K562 (cell line): ENCODE measurements around the gene CNGA1. TPM values are rescaled to one million over a fixed set of nuclear protein-coding genes. Genes with fewer than 3 reads are reported as not detected.

Experiments used
- BDP1 ChIP-seq: IDR thresholded peaks from 3 replicates; pipeline ENCODE4 v1.6.1; 2011; ENCODE audit not compliant: insufficient read length, insufficient read depth
- CXXC5 ChIP-seq: fragments of 250-450 bp; sonication (Bioruptor Pico); IDR thresholded peaks from 2 replicates; pipeline ENCODE4 v1.8.0; 2022; ENCODE audit warnings: inconsistent platforms, mild to moderate bottlenecking, moderate library complexity
- LCOR ChIP-seq: sonication (generic); formaldehyde crosslinking; IDR thresholded peaks from 2 replicates; pipeline ENCODE4 v1.8.0; 2022; ENCODE audit warnings: mild to moderate bottlenecking, missing genetic modification reagents
- MTA1 ChIP-seq: fragments of 450-650 bp; IDR thresholded peaks from 2 replicates; pipeline ENCODE4 v1.6.1; 2017; ENCODE audit warnings: borderline replicate concordance
- PTBP1 ChIP-seq: fragments of 200-400 bp; formaldehyde crosslinking; IDR thresholded peaks from 2 replicates; pipeline ENCODE4 v1.6.1; 2017; ENCODE audit warnings: low read depth, low read length
- RB1 ChIP-seq: fragments of 450-650 bp; IDR thresholded peaks from 2 replicates; pipeline ENCODE4 v1.6.1; 2017; ENCODE audit warnings: low read depth, mild to moderate bottlenecking
- polyA plus RNA-seq, 8 experiments: library from polyadenylated mRNA; depleted of rRNA in 4 of 8; stranded (reverse) in 5 of 8; unstranded in 3 of 8; fragments of >200 nt; fragmentation: Nextera tagmentation in 2 of 8; fragmentation: Illumina TruSeq in 1 of 8; extraction: Ambion mirVana in 2 of 8; extraction: Trizol in 1 of 8; gene quantifications; 2 replicates each; pipeline versions ENCODE4 v1.2.1 to v1.2.3, GENCODE V29; 2011 to 2014; ENCODE audit warnings: inconsistent platforms in 1 of 8, missing spikeins in 1 of 8
- total RNA-seq, 7 experiments: library from RNA; depleted of rRNA in 6 of 7; stranded (reverse); fragments of >200 nt in 6 of 7; fragmentation: Illumina TruSeq in 2 of 7; extraction: Trizol in 2 of 7; gene quantifications; 2 replicates each; pipeline versions ENCODE4 v1.2.1 to v1.2.3, GENCODE V29; 2011 to 2021; ENCODE audit warnings: low replicate concordance in 1 of 7
- TF ChIP-seq, protein P1 (sequence below), 2 experiments: fragments of 450-650 bp in 1 of 2; sonication (generic) in 1 of 2; formaldehyde crosslinking in 1 of 2; IDR thresholded peaks; 2 replicates each; pipeline versions ENCODE4 v1.7.1 to v1.9.0; 2016 to 2022; ENCODE audit warnings: inconsistent platforms in 1 of 2, mild to moderate bottlenecking in 1 of 2, missing genetic modification reagents in 1 of 2
- TF ChIP-seq, protein P2 (sequence below): sonication (generic); formaldehyde crosslinking; IDR thresholded peaks from 2 replicates; pipeline ENCODE4 v1.8.1; 2022; ENCODE audit warnings: missing genetic modification reagents

Gene CNGA1
- total and polyA plus RNA-seq, 9 of the 15 experiments (the other 6 are each of a cell fraction or from before 2014, with no cell fraction given), result 0.03 to 0.29 (median 0.04) TPM; not detected in 5

DNA sequence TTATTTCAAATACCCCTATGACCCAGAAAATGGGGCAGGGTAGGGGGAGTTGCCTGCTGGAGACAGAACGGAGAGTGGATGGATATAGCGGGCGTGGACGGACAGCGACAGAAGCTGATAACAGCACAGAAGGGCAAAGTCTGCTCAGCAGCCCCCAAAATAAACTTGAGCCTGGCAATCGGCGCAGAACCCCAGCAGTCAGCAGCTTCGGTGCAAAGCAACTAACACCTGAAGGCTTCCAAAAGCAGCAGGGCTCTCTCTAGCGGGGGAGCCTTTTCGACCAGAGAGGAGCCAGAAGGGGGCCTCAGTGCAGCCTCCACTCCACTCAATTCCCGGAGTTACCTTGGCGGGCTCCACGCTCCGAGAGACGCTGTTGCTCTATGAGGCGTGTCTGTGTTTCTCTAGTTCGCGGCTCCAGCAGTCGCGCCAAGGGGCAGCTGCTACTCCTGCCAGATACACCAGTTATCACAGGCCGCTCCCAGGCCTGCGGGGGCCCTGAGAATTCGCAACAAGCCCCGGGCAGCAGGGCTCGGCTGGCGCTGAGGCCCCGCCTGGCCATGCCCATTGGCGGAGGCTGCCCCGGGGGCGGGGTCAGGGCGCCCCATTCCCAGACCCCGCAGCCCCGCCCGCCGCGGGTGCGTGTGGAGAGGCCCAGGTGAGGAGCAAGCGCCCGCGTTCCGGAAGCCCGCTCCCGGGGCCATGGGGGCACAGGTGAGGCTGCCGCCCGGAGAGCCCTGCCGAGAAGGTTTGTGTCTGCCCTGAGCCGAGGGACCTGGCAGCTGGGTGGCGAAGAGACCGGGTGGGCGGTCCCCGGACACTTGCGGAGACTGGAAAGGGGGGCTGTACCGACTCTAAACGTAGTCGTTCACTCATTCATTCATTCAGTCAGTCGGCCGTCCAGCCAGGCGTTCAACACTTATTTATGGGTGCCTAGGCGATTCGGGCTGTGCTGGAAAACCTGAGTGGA is at the start of gene CNGA1, which contains the start of gene NIPAL1 (continued):
- TF ChIP-seq, protein P1, sequence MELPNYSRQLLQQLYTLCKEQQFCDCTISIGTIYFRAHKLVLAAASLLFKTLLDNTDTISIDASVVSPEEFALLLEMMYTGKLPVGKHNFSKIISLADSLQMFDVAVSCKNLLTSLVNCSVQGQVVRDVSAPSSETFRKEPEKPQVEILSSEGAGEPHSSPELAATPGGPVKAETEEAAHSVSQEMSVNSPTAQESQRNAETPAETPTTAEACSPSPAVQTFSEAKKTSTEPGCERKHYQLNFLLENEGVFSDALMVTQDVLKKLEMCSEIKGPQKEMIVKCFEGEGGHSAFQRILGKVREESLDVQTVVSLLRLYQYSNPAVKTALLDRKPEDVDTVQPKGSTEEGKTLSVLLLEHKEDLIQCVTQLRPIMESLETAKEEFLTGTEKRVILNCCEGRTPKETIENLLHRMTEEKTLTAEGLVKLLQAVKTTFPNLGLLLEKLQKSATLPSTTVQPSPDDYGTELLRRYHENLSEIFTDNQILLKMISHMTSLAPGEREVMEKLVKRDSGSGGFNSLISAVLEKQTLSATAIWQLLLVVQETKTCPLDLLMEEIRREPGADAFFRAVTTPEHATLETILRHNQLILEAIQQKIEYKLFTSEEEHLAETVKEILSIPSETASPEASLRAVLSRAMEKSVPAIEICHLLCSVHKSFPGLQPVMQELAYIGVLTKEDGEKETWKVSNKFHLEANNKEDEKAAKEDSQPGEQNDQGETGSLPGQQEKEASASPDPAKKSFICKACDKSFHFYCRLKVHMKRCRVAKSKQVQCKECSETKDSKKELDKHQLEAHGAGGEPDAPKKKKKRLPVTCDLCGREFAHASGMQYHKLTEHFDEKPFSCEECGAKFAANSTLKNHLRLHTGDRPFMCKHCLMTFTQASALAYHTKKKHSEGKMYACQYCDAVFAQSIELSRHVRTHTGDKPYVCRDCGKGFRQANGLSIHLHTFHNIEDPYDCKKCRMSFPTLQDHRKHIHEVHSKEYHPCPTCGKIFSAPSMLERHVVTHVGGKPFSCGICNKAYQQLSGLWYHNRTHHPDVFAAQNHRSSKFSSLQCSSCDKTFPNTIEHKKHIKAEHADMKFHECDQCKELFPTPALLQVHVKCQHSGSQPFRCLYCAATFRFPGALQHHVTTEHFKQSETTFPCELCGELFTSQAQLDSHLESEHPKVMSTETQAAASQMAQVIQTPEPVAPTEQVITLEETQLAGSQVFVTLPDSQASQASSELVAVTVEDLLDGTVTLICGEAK (IDR thresholded peaks at IDR 0.05), result no peak
- TF ChIP-seq, protein P1 (CRISPR knock-in tag; IDR thresholded peaks at IDR 0.05), result no peak
- TF ChIP-seq, protein P2, sequence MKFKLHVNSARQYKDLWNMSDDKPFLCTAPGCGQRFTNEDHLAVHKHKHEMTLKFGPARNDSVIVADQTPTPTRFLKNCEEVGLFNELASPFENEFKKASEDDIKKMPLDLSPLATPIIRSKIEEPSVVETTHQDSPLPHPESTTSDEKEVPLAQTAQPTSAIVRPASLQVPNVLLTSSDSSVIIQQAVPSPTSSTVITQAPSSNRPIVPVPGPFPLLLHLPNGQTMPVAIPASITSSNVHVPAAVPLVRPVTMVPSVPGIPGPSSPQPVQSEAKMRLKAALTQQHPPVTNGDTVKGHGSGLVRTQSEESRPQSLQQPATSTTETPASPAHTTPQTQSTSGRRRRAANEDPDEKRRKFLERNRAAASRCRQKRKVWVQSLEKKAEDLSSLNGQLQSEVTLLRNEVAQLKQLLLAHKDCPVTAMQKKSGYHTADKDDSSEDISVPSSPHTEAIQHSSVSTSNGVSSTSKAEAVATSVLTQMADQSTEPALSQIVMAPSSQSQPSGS (CRISPR knock-in tag), result no peak
- TF ChIP-seq LCOR, result no peak
- TF ChIP-seq CXXC5, result peak; percentile 76
- TF ChIP-seq RB1, result peak; percentile 60; the same call in 1 of the 2 replicates
- TF ChIP-seq PTBP1, result no peak
- TF ChIP-seq MTA1, result no peak
- TF ChIP-seq BDP1, result no peak
